ENCODE data around the gene KNTC1.
"Not testable (repeated sequence)": the region's sequence is repeated elsewhere in the genome, so short reads cannot be mapped to it uniquely, and the experiment has no call there.

KNTC1 gene

DNA sequence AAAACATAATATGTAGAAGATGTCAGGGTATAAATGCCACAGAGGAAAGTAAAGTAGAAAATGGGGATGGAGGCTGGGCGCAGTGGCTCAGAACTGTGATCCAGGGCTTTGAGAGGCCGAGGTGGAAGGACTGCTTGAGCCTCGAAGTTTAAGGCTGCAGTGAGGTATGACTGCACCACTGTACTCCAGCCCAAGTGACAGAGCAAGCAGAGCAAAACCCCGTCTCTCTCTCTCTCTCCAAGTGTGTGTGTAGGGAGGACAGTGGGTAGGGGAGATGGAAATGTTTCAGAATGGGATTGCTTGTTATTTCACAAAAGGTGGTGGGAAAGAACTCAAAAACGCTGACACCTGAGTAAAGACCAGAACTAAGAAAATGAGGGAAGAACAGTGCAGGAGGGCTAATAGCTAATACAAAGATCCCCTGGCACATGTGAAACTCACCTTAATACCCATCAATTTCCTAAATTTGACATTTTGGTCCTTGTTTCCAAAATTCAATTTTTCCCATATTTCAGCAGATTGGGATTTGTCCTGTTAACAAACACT is 20.6 kb upstream of the KNTC1 start:
- H3K4me3 ChIP-seq (ENCODE audit: low read depth, low read length) = no peak overlapping the region
- CTCF ChIA-PET = no interaction called here
- TF ChIP-seq, protein P1, sequence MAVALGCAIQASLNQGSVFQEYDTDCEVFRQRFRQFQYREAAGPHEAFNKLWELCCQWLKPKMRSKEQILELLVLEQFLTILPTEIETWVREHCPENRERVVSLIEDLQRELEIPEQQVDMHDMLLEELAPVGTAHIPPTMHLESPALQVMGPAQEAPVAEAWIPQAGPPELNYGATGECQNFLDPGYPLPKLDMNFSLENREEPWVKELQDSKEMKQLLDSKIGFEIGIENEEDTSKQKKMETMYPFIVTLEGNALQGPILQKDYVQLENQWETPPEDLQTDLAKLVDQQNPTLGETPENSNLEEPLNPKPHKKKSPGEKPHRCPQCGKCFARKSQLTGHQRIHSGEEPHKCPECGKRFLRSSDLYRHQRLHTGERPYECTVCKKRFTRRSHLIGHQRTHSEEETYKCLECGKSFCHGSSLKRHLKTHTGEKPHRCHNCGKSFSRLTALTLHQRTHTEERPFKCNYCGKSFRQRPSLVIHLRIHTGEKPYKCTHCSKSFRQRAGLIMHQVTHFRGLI (tag by site-specific recombination; IDR thresholded peaks at IDR 0.05) = no peak
- TF ChIP-seq ZNF335 (tag by site-specific recombination; conservative IDR thresholded peaks at IDR 0.05) = no peak
- TF ChIP-seq ZNF600 (tag by site-specific recombination; IDR thresholded peaks at IDR 0.05) = peak; percentile 66
- no peaks in the 10 kb centered on the region for H3K9me3 ChIP-seq (ENCODE audit: control insufficient read depth, insufficient read depth, low read depth, low read length)
- POLR2A ChIA-PET = no interaction called here
- no peaks in the 10 kb centered on the region for H3K4me1 ChIP-seq (ENCODE audit: control insufficient read depth, insufficient read depth, low read length)
- H3K27ac ChIP-seq (ENCODE audit: extremely low read depth, low read depth, low read length) = no peak overlapping the region
- peaks cover 72 to 81% of the 10 kb centered on the region in 2 experiments for H3K36me3 ChIP-seq (ENCODE audit: control insufficient read depth in 2 of 2, insufficient read depth in 1 of 2, low read length in 2 of 2)

DNA sequence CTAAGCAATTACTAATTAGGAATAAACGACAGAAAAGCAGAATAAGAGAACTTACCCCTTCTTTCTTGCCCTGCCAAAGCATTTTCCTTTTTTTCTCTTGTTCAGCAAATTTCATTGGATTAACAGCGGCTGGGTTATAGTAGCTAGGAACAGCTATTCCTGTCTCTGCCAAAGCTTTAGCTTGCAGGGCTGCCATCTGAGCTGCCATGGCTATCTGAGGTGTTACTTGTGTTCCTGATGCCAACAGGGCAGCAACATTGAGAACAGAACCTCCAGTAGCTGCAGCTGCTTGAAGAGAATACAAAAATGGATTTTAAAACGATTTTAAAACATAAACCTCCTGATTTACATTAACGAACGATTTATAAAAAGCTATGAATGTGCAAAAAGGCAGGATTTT is 18.9 kb upstream of the KNTC1 start:
- Histone ChIP-seq H3K4me1 (ENCODE audit: control insufficient read depth, insufficient read depth, low read length) (no peaks in the 10 kb centered on the region), H3K9me3 (ENCODE audit: control insufficient read depth, insufficient read depth, low read depth, low read length) (no peaks in the 10 kb centered on the region), H3K36me3 (ENCODE audit: control insufficient read depth in 2 of 2, insufficient read depth in 1 of 2, low read length in 2 of 2) (peaks cover 89 to 95% of the 10 kb centered on the region in 2 experiments), H3K4me3 (ENCODE audit: low read depth, low read length) (no peak overlapping the region), H3K27ac (ENCODE audit: extremely low read depth, low read depth, low read length) (no peak overlapping the region)
- POLR2A ChIA-PET = interaction anchor here (0.6 to 1.8 kb wide), 2 partner anchors 11 to 131 kb away, joined by 4 to 7 read pairs; no protein-coding TSS in a partner anchor
- TF ChIP-seq, protein P2, sequence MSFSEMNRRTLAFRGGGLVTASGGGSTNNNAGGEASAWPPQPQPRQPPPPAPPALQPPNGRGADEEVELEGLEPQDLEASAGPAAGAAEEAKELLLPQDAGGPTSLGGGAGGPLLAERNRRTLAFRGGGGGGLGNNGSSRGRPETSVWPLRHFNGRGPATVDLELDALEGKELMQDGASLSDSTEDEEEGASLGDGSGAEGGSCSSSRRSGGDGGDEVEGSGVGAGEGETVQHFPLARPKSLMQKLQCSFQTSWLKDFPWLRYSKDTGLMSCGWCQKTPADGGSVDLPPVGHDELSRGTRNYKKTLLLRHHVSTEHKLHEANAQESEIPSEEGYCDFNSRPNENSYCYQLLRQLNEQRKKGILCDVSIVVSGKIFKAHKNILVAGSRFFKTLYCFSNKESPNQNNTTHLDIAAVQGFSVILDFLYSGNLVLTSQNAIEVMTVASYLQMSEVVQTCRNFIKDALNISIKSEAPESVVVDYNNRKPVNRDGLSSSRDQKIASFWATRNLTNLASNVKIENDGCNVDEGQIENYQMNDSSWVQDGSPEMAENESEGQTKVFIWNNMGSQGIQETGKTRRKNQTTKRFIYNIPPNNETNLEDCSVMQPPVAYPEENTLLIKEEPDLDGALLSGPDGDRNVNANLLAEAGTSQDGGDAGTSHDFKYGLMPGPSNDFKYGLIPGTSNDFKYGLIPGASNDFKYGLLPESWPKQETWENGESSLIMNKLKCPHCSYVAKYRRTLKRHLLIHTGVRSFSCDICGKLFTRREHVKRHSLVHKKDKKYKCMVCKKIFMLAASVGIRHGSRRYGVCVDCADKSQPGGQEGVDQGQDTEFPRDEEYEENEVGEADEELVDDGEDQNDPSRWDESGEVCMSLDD (tag by site-specific recombination; IDR thresholded peaks at IDR 0.05) = no peak
- TF ChIP-seq ZFP41 (tag by site-specific recombination; IDR thresholded peaks at IDR 0.05; ENCODE audit: borderline replicate concordance) (no peak), ZNF146 (tag by site-specific recombination; IDR thresholded peaks at IDR 0.05) (no peak), ZNF473 (tag by site-specific recombination; IDR thresholded peaks at IDR 0.05) (no peak)
- CTCF ChIA-PET = no interaction called here

DNA sequence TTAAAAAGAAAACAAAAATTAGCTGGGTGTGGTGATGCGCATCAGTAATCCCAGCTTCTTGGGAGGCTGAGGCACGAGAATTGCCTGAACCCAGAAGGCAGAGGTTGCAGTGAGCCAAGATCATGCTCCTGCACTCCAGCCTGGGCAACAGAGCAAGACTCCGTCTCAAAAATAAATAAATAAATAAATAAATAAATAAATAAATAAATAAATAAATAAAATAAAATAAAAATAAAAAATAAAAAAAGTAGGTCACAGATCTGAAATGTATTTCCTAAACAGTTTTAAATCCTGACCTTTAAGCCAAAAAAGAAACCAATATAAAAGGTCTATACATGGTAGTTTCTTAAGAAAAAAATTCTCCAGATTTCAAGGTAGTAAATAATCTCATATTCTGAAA is 14.0 kb upstream of the KNTC1 start:
- H3K4me1 ChIP-seq (ENCODE audit: control insufficient read depth, insufficient read depth, low read length); H3K9me3 ChIP-seq (ENCODE audit: control insufficient read depth, insufficient read depth, low read depth, low read length); H3K27ac ChIP-seq (ENCODE audit: extremely low read depth, low read depth, low read length); H3K4me3 ChIP-seq (ENCODE audit: low read depth, low read length): not testable (repeated sequence)
- CTCF ChIA-PET = interaction anchor here (2.2 kb wide), 1 partner anchor 113 kb away, joined by 8 read pairs; no protein-coding TSS in a partner anchor
- H3K36me3 ChIP-seq (ENCODE audit: control insufficient read depth in 2 of 2, insufficient read depth in 1 of 2, low read length in 2 of 2) = peaks cover 98 to 100% of the 10 kb centered on the region in 2 experiments
- POLR2A ChIA-PET = interaction anchor here (0.6 to 1.1 kb wide), 4 partner anchors 9 to 17 kb away, joined by 3 to 7 read pairs (median 5); partner anchors contain the start of gene ZCCHC8
- TF ChIP-seq ZNF510 (tag by site-specific recombination; IDR thresholded peaks at IDR 0.05; ENCODE audit: insufficient replicate concordance) = peak; percentile 97
- peak; percentile 74; the same call in 1 of the 2 replicates for TF ChIP-seq GFI1B (tag by site-specific recombination; IDR thresholded peaks at IDR 0.05)
- TF ChIP-seq ZXDB (tag by site-specific recombination; IDR thresholded peaks at IDR 0.05) = peak; percentile 96
- TF ChIP-seq ZNF664 (tag by site-specific recombination; IDR thresholded peaks at IDR 0.05) = peak; percentile 92
- TF ChIP-seq, protein P3, sequence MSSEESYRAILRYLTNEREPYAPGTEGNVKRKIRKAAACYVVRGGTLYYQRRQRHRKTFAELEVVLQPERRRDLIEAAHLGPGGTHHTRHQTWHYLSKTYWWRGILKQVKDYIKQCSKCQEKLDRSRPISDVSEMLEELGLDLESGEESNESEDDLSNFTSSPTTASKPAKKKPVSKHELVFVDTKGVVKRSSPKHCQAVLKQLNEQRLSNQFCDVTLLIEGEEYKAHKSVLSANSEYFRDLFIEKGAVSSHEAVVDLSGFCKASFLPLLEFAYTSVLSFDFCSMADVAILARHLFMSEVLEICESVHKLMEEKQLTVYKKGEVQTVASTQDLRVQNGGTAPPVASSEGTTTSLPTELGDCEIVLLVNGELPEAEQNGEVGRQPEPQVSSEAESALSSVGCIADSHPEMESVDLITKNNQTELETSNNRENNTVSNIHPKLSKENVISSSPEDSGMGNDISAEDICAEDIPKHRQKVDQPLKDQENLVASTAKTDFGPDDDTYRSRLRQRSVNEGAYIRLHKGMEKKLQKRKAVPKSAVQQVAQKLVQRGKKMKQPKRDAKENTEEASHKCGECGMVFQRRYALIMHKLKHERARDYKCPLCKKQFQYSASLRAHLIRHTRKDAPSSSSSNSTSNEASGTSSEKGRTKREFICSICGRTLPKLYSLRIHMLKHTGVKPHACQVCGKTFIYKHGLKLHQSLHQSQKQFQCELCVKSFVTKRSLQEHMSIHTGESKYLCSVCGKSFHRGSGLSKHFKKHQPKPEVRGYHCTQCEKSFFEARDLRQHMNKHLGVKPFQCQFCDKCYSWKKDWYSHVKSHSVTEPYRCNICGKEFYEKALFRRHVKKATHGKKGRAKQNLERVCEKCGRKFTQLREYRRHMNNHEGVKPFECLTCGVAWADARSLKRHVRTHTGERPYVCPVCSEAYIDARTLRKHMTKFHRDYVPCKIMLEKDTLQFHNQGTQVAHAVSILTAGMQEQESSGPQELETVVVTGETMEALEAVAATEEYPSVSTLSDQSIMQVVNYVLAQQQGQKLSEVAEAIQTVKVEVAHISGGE (tag by site-specific recombination; conservative IDR thresholded peaks at IDR 0.05; ENCODE audit: low read depth) = peak; percentile 94
- TF ChIP-seq SP3 (tag by site-specific recombination; IDR thresholded peaks at IDR 0.05) = peak; percentile 31; the same call in 1 of the 2 replicates
- 0 out of 2 replicates have a peak, but pooled peaks have one; percentile 72 for TF ChIP-seq ZNF514 (tag by site-specific recombination; IDR thresholded peaks at IDR 0.05)
- TF ChIP-seq, protein P4, sequence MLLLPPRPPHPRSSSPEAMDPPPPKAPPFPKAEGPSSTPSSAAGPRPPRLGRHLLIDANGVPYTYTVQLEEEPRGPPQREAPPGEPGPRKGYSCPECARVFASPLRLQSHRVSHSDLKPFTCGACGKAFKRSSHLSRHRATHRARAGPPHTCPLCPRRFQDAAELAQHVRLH (tag by site-specific recombination; IDR thresholded peaks at IDR 0.05) = peak; percentile 92
- TF ChIP-seq ZNF214 (tag by site-specific recombination; IDR thresholded peaks at IDR 0.05; ENCODE audit: borderline replicate concordance) = peak; percentile 38; the same call in 1 of the 2 replicates
- TF ChIP-seq ZNF558 (tag by site-specific recombination; IDR thresholded peaks at IDR 0.05) = peak; percentile 93
- TF ChIP-seq ZNF19 (tag by site-specific recombination; IDR thresholded peaks at IDR 0.05; ENCODE audit: low read depth) = peak; percentile 94
- TF ChIP-seq ZNF394 (tag by site-specific recombination; IDR thresholded peaks at IDR 0.05; ENCODE audit: borderline replicate concordance) = peak; percentile 100
- TF ChIP-seq, protein P5, sequence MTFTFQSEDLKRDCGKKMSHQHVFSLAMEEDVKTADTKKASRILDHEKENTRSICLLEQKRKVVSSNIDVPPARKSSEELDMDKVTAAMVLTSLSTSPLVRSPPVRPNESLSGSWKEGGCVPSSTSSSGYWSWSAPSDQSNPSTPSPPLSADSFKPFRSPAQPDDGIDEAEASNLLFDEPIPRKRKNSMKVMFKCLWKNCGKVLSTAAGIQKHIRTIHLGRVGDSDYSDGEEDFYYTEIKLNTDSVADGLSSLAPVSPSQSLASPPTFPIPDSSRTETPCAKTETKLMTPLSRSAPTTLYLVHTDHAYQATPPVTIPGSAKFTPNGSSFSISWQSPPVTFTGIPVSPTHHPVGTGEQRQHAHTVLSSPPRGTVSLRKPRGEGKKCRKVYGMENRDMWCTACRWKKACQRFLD (tag by site-specific recombination; IDR thresholded peaks at IDR 0.05) = 0 out of 2 replicates have a peak, but pooled peaks have one; percentile 49
